Ishikawa (cell line): Measurements from ENCODE around the gene GIT2.

Experiments used
- CEBPB ChIP-seq: IDR thresholded peaks from 2 replicates; pipeline ENCODE4 v1.6.1; 2012
- CREB1 ChIP-seq: IDR thresholded peaks from 2 replicates; pipeline ENCODE4 v1.6.1; 2012; ENCODE audit warnings: low read depth
- EGR1 ChIP-seq: IDR thresholded peaks from 2 replicates; pipeline ENCODE4 v1.6.1; 2012
- EP300 ChIP-seq: IDR thresholded peaks from 2 replicates; pipeline ENCODE4 v1.6.1; 2012; ENCODE audit warnings: borderline replicate concordance
- FOXM1 ChIP-seq: IDR thresholded peaks from 2 replicates; pipeline ENCODE4 v1.6.1; 2012; ENCODE audit warnings: low read depth, borderline replicate concordance
- NFIC ChIP-seq: IDR thresholded peaks from 2 replicates; pipeline ENCODE4 v1.6.1; 2012
- RAD21 ChIP-seq: IDR thresholded peaks from 2 replicates; pipeline ENCODE4 v1.6.1; 2012; ENCODE audit warnings: low read depth
- TAF1 ChIP-seq: IDR thresholded peaks from 2 replicates; pipeline ENCODE4 v1.6.1; 2012; ENCODE audit warnings: low read depth, mild to moderate bottlenecking
- TCF12 ChIP-seq: IDR thresholded peaks from 2 replicates; pipeline ENCODE4 v1.6.1; 2012; ENCODE audit warnings: low read depth
- TEAD4 ChIP-seq: IDR thresholded peaks from 2 replicates; pipeline ENCODE4 v1.6.1; 2012
- YY1 ChIP-seq: IDR thresholded peaks from 2 replicates; pipeline ENCODE4 v1.6.1; 2012; ENCODE audit warnings: low read depth
- ZBTB7A ChIP-seq: IDR thresholded peaks from 2 replicates; pipeline ENCODE4 v1.6.1; 2012; ENCODE audit warnings: low read depth
- TF ChIP-seq, protein P1 (sequence below): IDR thresholded peaks from 2 replicates; pipeline ENCODE4 v1.6.1; 2012
- TF ChIP-seq, protein P2 (sequence below): IDR thresholded peaks from 2 replicates; pipeline ENCODE4 v1.6.1; 2012
- TF ChIP-seq, protein P3 (sequence below): IDR thresholded peaks from 2 replicates; pipeline ENCODE4 v1.6.1; 2012; ENCODE audit warnings: low read depth, mild to moderate bottlenecking

Gene GIT2

DNA sequence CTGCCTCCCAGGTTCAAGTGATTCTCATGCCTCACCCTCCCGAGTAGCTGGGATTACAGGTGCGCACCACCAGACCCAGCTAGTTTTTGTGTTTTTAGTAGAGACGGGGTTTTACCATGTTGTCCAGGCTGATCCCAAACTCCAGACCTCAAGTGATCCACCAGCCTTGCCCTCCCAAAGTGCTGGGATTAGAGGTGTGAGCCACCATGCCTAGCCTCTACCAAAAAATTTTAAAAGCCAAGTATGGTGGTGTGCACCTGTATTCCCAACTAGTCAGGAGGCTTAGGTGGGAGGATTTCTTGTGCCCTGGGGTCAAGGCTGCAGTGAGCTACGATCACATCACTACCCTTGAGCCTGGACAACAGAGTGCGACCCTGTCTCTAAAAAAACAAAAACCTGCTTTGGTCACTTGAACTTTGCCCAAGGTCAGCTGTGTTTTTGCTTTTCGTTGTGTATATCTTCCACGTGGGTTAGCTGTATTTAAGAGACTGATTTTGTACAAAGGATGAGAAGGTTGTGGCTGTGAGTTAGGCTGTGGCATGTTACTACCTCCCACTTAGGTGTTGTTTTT lies 39.5 kb upstream of the GIT2 start:
- no peak for TF ChIP-seq FOXM1
- TF ChIP-seq TAF1, result no peak
- no peak for TF ChIP-seq CREB1
- TF ChIP-seq YY1, result no peak
- no peak for TF ChIP-seq RAD21
- TF ChIP-seq, protein P1, sequence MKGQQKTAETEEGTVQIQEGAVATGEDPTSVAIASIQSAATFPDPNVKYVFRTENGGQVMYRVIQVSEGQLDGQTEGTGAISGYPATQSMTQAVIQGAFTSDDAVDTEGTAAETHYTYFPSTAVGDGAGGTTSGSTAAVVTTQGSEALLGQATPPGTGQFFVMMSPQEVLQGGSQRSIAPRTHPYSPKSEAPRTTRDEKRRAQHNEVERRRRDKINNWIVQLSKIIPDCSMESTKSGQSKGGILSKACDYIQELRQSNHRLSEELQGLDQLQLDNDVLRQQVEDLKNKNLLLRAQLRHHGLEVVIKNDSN, result no peak
- no peak for TF ChIP-seq EGR1
- no peak for TF ChIP-seq NFIC
- TF ChIP-seq CEBPB, result no peak

DNA sequence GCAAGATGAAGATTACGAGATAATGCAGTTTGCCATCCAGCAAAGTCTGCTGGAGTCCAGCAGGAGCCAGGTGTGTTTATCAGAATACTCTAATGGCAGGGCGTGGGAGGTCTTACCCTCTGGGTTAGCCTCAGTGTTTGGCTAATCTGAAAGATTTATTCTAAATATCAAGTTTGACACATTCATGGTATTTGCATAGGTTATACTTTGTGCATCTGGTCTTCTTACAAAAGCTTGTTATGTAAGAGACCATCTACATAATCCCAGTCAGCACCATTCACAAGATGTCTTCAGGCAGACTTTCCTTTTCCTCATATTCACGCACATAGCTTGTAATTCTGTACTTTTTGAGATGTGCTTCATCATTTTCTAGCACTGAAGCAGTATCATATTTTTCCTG lies 37.7 kb upstream of the GIT2 start:
- TF ChIP-seq CREB1, result no peak
- TF ChIP-seq, protein P2, sequence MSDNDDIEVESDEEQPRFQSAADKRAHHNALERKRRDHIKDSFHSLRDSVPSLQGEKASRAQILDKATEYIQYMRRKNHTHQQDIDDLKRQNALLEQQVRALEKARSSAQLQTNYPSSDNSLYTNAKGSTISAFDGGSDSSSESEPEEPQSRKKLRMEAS, result no peak
- TF ChIP-seq EP300, result no peak
- TF ChIP-seq EGR1, result no peak
- no peak for TF ChIP-seq TEAD4
- TF ChIP-seq, protein P3, sequence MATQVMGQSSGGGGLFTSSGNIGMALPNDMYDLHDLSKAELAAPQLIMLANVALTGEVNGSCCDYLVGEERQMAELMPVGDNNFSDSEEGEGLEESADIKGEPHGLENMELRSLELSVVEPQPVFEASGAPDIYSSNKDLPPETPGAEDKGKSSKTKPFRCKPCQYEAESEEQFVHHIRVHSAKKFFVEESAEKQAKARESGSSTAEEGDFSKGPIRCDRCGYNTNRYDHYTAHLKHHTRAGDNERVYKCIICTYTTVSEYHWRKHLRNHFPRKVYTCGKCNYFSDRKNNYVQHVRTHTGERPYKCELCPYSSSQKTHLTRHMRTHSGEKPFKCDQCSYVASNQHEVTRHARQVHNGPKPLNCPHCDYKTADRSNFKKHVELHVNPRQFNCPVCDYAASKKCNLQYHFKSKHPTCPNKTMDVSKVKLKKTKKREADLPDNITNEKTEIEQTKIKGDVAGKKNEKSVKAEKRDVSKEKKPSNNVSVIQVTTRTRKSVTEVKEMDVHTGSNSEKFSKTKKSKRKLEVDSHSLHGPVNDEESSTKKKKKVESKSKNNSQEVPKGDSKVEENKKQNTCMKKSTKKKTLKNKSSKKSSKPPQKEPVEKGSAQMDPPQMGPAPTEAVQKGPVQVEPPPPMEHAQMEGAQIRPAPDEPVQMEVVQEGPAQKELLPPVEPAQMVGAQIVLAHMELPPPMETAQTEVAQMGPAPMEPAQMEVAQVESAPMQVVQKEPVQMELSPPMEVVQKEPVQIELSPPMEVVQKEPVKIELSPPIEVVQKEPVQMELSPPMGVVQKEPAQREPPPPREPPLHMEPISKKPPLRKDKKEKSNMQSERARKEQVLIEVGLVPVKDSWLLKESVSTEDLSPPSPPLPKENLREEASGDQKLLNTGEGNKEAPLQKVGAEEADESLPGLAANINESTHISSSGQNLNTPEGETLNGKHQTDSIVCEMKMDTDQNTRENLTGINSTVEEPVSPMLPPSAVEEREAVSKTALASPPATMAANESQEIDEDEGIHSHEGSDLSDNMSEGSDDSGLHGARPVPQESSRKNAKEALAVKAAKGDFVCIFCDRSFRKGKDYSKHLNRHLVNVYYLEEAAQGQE, result no peak
- TF ChIP-seq RAD21, result no peak
- TF ChIP-seq YY1, result no peak
- no peak for TF ChIP-seq NFIC
- TF ChIP-seq, protein P1, result no peak
- TF ChIP-seq TCF12, result no peak
- no peak for TF ChIP-seq TAF1
- no peak for TF ChIP-seq CEBPB
- no peak for TF ChIP-seq ZBTB7A
- TF ChIP-seq FOXM1, result no peak

DNA sequence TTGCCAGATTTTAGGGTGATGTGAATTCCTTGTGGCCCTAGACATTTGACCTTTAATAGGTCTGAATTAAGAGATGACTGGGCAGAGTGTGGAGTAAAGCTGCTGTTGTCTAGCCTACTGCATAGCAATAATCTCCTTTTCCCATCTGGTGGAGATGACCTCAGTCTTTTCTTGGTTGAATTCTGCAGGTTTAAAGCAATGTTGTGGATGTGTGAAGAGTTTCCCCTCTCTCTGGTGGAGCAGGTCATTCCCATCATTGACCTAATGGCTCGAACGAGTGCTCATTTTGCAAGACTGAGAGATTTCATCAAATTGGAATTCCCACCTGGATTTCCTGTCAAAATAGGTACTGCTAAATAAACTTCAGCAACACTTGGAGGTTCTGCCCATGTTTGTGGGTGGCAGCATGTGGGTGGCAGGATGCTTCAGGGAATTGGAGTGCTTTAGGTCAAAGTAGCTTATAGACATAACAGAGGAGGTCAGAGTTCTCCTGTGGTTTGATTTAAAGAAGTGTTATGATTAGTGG lies 33.2 kb upstream of the GIT2 start:
- TF ChIP-seq EGR1, result no peak
- no peak for TF ChIP-seq EP300
- TF ChIP-seq YY1, result no peak
- no peak for TF ChIP-seq TCF12
- TF ChIP-seq TEAD4, result no peak
- TF ChIP-seq, protein P2, result no peak
- no peak for TF ChIP-seq FOXM1
- no peak for TF ChIP-seq TAF1
- TF ChIP-seq NFIC, result no peak
- TF ChIP-seq, protein P3, result no peak
- TF ChIP-seq CREB1, result no peak

DNA sequence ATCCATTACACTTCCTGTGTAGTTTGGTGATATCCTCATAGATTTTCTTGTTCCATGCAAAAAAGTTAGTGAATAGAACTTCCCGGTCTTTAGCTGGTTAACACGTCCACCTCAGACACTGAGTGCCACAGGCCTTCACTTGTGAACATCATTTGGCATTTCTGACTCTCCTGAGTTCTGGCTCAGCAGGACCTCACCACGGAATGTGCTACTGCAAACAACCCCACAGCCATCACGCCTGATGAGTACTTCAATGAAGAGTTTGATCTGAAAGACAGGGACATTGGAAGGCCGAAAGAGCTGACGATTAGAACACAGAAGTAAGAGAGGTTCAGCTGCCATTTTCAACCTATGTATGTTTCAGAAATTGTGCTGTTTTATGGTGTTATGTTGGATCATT lies 32.2 kb upstream of the GIT2 start:
- no peak for TF ChIP-seq CREB1
- no peak for TF ChIP-seq EP300
- no peak for TF ChIP-seq TAF1
- TF ChIP-seq, protein P1, result no peak
- TF ChIP-seq, protein P3, result no peak
- no peak for TF ChIP-seq CEBPB
- no peak for TF ChIP-seq FOXM1
- TF ChIP-seq YY1, result no peak
- TF ChIP-seq EGR1, result no peak
- TF ChIP-seq TEAD4, result no peak
- no peak for TF ChIP-seq RAD21
- TF ChIP-seq NFIC, result no peak
- no peak for TF ChIP-seq ZBTB7A
- no peak for TF ChIP-seq TCF12
- TF ChIP-seq, protein P2, result no peak
